GM23338 (cell line): ENCODE results near the gene DCTPP1. TPM values are rescaled to one million over a fixed set of nuclear protein-coding genes. Genes with fewer than 3 reads are reported as not detected.

Experiments
- polyA plus RNA-seq: library from polyadenylated mRNA; unstranded; fragments of >200 nt; fragmentation: Nextera tagmentation; extraction: Ambion mirVana; gene quantifications from 2 replicates; pipeline ENCODE4 v1.2.1, GENCODE V29; 2016
- small RNA-seq: library from RNA; depleted of rRNA; stranded (forward); fragments of <200 nt; gene quantifications from one replicate; pipeline ENCODE3, GENCODE V24; 2014; ENCODE audit warnings: low replicate concordance
- total RNA-seq: library from RNA; depleted of rRNA; stranded (reverse); fragments of >200 nt; shearing (Covaris generic); gene quantifications from 2 replicates; pipeline ENCODE4 v1.2.3, GENCODE V29; 2014; rRNA removed

The DCTPP1 gene
- total and polyA plus RNA-seq, 2 experiments from 2014 or later = 54.1 to 58.3 TPM

Small RNA genes within 50 kb of the gene (small RNA-seq; reads per million reads assigned to genes)
- gene RF00019 (not detected), gene RF00406 (0.55 reads per million, percentile 38 among the genes with 10 or more reads in this experiment)

Other genes starting within 250 kb of the DCTPP1 start
- 17.9 and 23.5 TPM in 2 replicates for gene CORO1A, start 246.4 kb downstream of the DCTPP1 start, total RNA-seq
- gene CORO1A, start 246.4 kb downstream of the DCTPP1 start, polyA plus RNA-seq = 10.2 and 13.8 TPM in 2 replicates
- gene BOLA2B, start 236.4 kb downstream of the DCTPP1 start, total RNA-seq = 335 and 350 TPM in 2 replicates
- 659 and 682 TPM in 2 replicates for gene BOLA2B, start 236.4 kb downstream of the DCTPP1 start, polyA plus RNA-seq
- 27.3 and 29.5 TPM in 2 replicates for gene SLX1A, start 236.2 kb downstream of the DCTPP1 start, total RNA-seq
- 97.5 and 112 TPM in 2 replicates for gene SLX1A, start 236.2 kb downstream of the DCTPP1 start, polyA plus RNA-seq
- 2.8 and 11.2 TPM in 2 replicates for gene SULT1A3, start 230.8 kb downstream of the DCTPP1 start, total RNA-seq
- gene SULT1A3, start 230.8 kb downstream of the DCTPP1 start, polyA plus RNA-seq = 17.4 and 19.5 TPM in 2 replicates
- 2.2 and 7.6 TPM in 2 replicates for gene NPIPB13, start 181.6 kb downstream of the DCTPP1 start, total RNA-seq
- 5.7 and 7.5 TPM in 2 replicates for gene NPIPB13, start 181.6 kb downstream of the DCTPP1 start, polyA plus RNA-seq
- 33.9 and 38.7 TPM in 2 replicates for gene CD2BP2, start 74.7 kb downstream of the DCTPP1 start, total RNA-seq
- 21.0 and 23.1 TPM in 2 replicates for gene CD2BP2, start 74.7 kb downstream of the DCTPP1 start, polyA plus RNA-seq
- 19.6 and 30.8 TPM in 2 replicates for gene TBC1D10B, start 59.5 kb downstream of the DCTPP1 start, total RNA-seq
- 13.3 TPM in 2 replicates for gene TBC1D10B, start 59.5 kb downstream of the DCTPP1 start, polyA plus RNA-seq
- gene MYL11, start 55.2 kb downstream of the DCTPP1 start, total RNA-seq = not detected in 2 replicates
- gene MYL11, start 55.2 kb downstream of the DCTPP1 start, polyA plus RNA-seq = 3.5 and 7.3 TPM in 2 replicates
- 0.21 and 0.35 TPM in 2 replicates for gene SEPTIN1, start 47.5 kb downstream of the DCTPP1 start, total RNA-seq
- gene SEPTIN1, start 47.5 kb downstream of the DCTPP1 start, polyA plus RNA-seq = 3.3 and 3.9 TPM in 2 replicates
- 37.9 and 44.3 TPM in 2 replicates for gene ZNF48, start 34.6 kb downstream of the DCTPP1 start, total RNA-seq
- gene ZNF48, start 34.6 kb downstream of the DCTPP1 start, polyA plus RNA-seq = 4.8 and 6.2 TPM in 2 replicates
- 12.0 and 16.1 TPM in 2 replicates for gene ZNF771, start 22.4 kb downstream of the DCTPP1 start, total RNA-seq
- 10.8 and 12.7 TPM in 2 replicates for gene ZNF771, start 22.4 kb downstream of the DCTPP1 start, polyA plus RNA-seq
- 35.2 and 43.0 TPM in 2 replicates for gene SEPHS2, start 15.8 kb upstream of the DCTPP1 start, total RNA-seq
- gene SEPHS2, start 15.8 kb upstream of the DCTPP1 start, polyA plus RNA-seq = 27.3 and 29.7 TPM in 2 replicates
- gene ITGAL, start 42.7 kb upstream of the DCTPP1 start, total RNA-seq = 0.07 TPM in 1 of 2 replicates, not detected in the other
- 0.05 and 0.43 TPM in 2 replicates for gene ITGAL, start 42.7 kb upstream of the DCTPP1 start, polyA plus RNA-seq
- gene ZNF768, start 96.5 kb upstream of the DCTPP1 start, total RNA-seq = 34.6 and 43.0 TPM in 2 replicates
- 8.3 and 8.5 TPM in 2 replicates for gene ZNF768, start 96.5 kb upstream of the DCTPP1 start, polyA plus RNA-seq
- 10.8 and 12.6 TPM in 2 replicates for gene ZNF747, start 104.8 kb upstream of the DCTPP1 start, total RNA-seq
- 3.0 and 4.2 TPM in 2 replicates for gene ZNF747, start 104.8 kb upstream of the DCTPP1 start, polyA plus RNA-seq
- 10.7 and 12.9 TPM in 2 replicates for gene ZNF764, start 128.3 kb upstream of the DCTPP1 start, total RNA-seq
- gene ZNF764, start 128.3 kb upstream of the DCTPP1 start, polyA plus RNA-seq = 5.6 and 6.0 TPM in 2 replicates
- gene ZNF688, start 141.7 kb upstream of the DCTPP1 start, total RNA-seq = 1.3 and 4.0 TPM in 2 replicates
- gene ZNF688, start 141.7 kb upstream of the DCTPP1 start, polyA plus RNA-seq = 4.4 and 6.2 TPM in 2 replicates
- gene ZNF785, start 155.7 kb upstream of the DCTPP1 start, total RNA-seq = 7.1 and 7.5 TPM in 2 replicates
- gene ZNF785, start 155.7 kb upstream of the DCTPP1 start, polyA plus RNA-seq = 4.9 and 5.4 TPM in 2 replicates
- gene ZNF689, start 180.4 kb upstream of the DCTPP1 start, total RNA-seq = 13.4 and 16.7 TPM in 2 replicates
- gene ZNF689, start 180.4 kb upstream of the DCTPP1 start, polyA plus RNA-seq = 5.3 and 5.9 TPM in 2 replicates
- gene PRR14, start 220.9 kb upstream of the DCTPP1 start, total RNA-seq = 4.6 and 8.9 TPM in 2 replicates
- 12.7 and 13.0 TPM in 2 replicates for gene PRR14, start 220.9 kb upstream of the DCTPP1 start, polyA plus RNA-seq
- 5.2 and 7.2 TPM in 2 replicates for gene FBRS, start 228.4 kb upstream of the DCTPP1 start, total RNA-seq
- 2.3 and 2.7 TPM in 2 replicates for gene FBRS, start 228.4 kb upstream of the DCTPP1 start, polyA plus RNA-seq